Gastroesophageal sphincter (tissue), 4 donors: ENCODE results near the gene OMP. TPM values are rescaled to one million over a fixed set of nuclear protein-coding genes. Genes with fewer than 3 reads are reported as not detected.
"Not testable (repeated sequence)": the region's sequence is repeated elsewhere in the genome, so short reads cannot be mapped to it uniquely, and the experiment has no call there.

Source experiments
- ATAC-seq: fragments of 150-250 bp; one replicate; pipeline ENCODE4 v1.9.1; 2016; ENCODE audit warnings: mild to moderate bottlenecking, moderate library complexity
- H3K27ac ChIP-seq, 4 donors: fragments of 200-600 bp; sonication (generic) in 3 of 4; 1 replicate in 3 of 4; 2 replicates in 1 of 4; pipeline ENCODE4 v1.5.1; 2016 to 2019
- H3K27me3 ChIP-seq: fragments of 200-600 bp; sonication (generic); one replicate; pipeline ENCODE4 v1.5.1; 2019
- H3K36me3 ChIP-seq, 2 donors: fragments of 200-600 bp; sonication (generic); one replicate each; pipeline ENCODE4 v1.5.1; 2019; ENCODE audit warnings: control low read depth in 1 of 2
- H3K4me1 ChIP-seq, 3 donors: fragments of 200-600 bp; sonication (generic); 1 replicate in 2 of 3; 2 replicates in 1 of 3; pipeline ENCODE4 v1.5.1; 2016 to 2019; ENCODE audit warnings: control low read depth in 2 of 3
- H3K4me3 ChIP-seq, 2 donors: fragments of 200-600 bp; sonication (generic); one replicate each; pipeline ENCODE4 v1.5.1; 2019; ENCODE audit warnings: mild to moderate bottlenecking in 1 of 2, moderate library complexity in 1 of 2
- H3K9me3 ChIP-seq, 3 donors: fragments of 200-600 bp; sonication (generic); one replicate each; pipeline ENCODE4 v1.5.1; 2017 to 2019; ENCODE audit warnings: control low read depth in 2 of 3
- EP300 ChIP-seq: sonication (generic); formaldehyde crosslinking; IDR thresholded peaks from one replicate; pipeline ENCODE4 v1.6.1; 2017; ENCODE audit warnings: antibody characterized with exemption, mild to moderate bottlenecking
- POLR2A ChIP-seq, 2 donors: fragments of 450-650 bp; IDR thresholded peaks; one replicate each; pipeline ENCODE4 v1.6.1; 2017; ENCODE audit warnings: antibody characterized with exemption in 2 of 2, mild to moderate bottlenecking in 2 of 2, moderate library complexity in 1 of 2
- POLR2AphosphoS5 ChIP-seq: sonication (generic); formaldehyde crosslinking; IDR thresholded peaks from one replicate; pipeline ENCODE4 v1.6.1; 2017; ENCODE audit warnings: antibody characterized with exemption
- WGBS, 2 donors: methylation state at CpG; one replicate each; pipeline ENCODE4 v1.1.5; 2018; ENCODE audit warnings: low coverage in 1 of 2; 5-methylcytosine and 5-hydroxymethylcytosine counted together
- total RNA-seq, 4 donors: library from RNA; depleted of rRNA; stranded (reverse); fragments of >200 nt; gene quantifications; one replicate each; pipeline ENCODE4 v1.1.0, GENCODE V29; 2016
- TF ChIP-seq, protein P1 (sequence below), 4 experiments: fragments of 200-600 bp in 2 of 4; fragments of 450-650 bp in 2 of 4; sonication (generic) in 1 of 4; IDR thresholded peaks; one replicate each; pipeline ENCODE4 v1.5.1; 2017 to 2019; ENCODE audit warnings: antibody characterized with exemption in 4 of 4, mild to moderate bottlenecking in 2 of 4, moderate library complexity in 2 of 4

Gene OMP
- total RNA-seq, 4 donors from 2014 or later: not detected

- H3K4me3 ChIP-seq: no peak overlapping the region
- peaks cover 0 to 43% (median 0%) of the 10 kb centered on the region in 3 donors for H3K4me1 ChIP-seq
- H3K9me3 ChIP-seq: no peaks in the 10 kb centered on the region
- no CpG with 5 or more reads among the region's 7 CpGs for WGBS, 2 donors
- peaks cover 0 to 12% of the 10 kb centered on the region in 2 donors for H3K36me3 ChIP-seq
- no peak for ATAC-seq
- no peaks in the 10 kb centered on the region for H3K27me3 ChIP-seq
- no peak overlapping the region for H3K27ac ChIP-seq
- TF ChIP-seq POLR2AphosphoS5 (no peak), POLR2A (IDR thresholded peaks at IDR 0.05) (no peak), EP300 (no peak)
- TF ChIP-seq, protein P1, sequence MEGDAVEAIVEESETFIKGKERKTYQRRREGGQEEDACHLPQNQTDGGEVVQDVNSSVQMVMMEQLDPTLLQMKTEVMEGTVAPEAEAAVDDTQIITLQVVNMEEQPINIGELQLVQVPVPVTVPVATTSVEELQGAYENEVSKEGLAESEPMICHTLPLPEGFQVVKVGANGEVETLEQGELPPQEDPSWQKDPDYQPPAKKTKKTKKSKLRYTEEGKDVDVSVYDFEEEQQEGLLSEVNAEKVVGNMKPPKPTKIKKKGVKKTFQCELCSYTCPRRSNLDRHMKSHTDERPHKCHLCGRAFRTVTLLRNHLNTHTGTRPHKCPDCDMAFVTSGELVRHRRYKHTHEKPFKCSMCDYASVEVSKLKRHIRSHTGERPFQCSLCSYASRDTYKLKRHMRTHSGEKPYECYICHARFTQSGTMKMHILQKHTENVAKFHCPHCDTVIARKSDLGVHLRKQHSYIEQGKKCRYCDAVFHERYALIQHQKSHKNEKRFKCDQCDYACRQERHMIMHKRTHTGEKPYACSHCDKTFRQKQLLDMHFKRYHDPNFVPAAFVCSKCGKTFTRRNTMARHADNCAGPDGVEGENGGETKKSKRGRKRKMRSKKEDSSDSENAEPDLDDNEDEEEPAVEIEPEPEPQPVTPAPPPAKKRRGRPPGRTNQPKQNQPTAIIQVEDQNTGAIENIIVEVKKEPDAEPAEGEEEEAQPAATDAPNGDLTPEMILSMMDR (IDR thresholded peaks at IDR 0.05): no peak
Observed at GRCh38 chr11:77094841-77095365, 7.7 kb upstream of the OMP start.

GRCh38 chr11:77095551-77096490 is 6.8 kb upstream of the OMP start:
- Histone ChIP-seq H3K36me3 (peaks cover 0 to 12% of the 10 kb centered on the region in 2 donors), H3K9me3 (no peaks in the 10 kb centered on the region), H3K4me3 (no peak overlapping the region), H3K27ac (no peak overlapping the region), H3K27me3 (no peaks in the 10 kb centered on the region), H3K4me1 (peaks cover 0 to 39% (median 0%) of the 10 kb centered on the region in 3 donors)
- no peak for ATAC-seq
- TF ChIP-seq EP300: no peak
- 80 to 86% methylated on average over 5 to 9 of the region's 21 CpGs for WGBS, 2 donors

GRCh38 chr11:77096591-77097019 is 6.0 kb upstream of the OMP start:
- Histone ChIP-seq H3K4me1 (peaks cover 0 to 32% (median 0%) of the 10 kb centered on the region in 3 donors), H3K4me3 (no peak overlapping the region), H3K9me3 (no peaks in the 10 kb centered on the region), H3K27me3 (no peaks in the 10 kb centered on the region), H3K36me3 (peaks cover 0 to 12% of the 10 kb centered on the region in 2 donors), H3K27ac (no peak overlapping the region)
- ATAC-seq: no peak
- TF ChIP-seq POLR2A (IDR thresholded peaks at IDR 0.05): no peak
- TF ChIP-seq, protein P1 (IDR thresholded peaks at IDR 0.05): no peak
- TF ChIP-seq POLR2AphosphoS5: no peak
- TF ChIP-seq EP300: no peak
- no CpG with 5 or more reads among the region's 8 CpGs for WGBS, 2 donors

DNA sequence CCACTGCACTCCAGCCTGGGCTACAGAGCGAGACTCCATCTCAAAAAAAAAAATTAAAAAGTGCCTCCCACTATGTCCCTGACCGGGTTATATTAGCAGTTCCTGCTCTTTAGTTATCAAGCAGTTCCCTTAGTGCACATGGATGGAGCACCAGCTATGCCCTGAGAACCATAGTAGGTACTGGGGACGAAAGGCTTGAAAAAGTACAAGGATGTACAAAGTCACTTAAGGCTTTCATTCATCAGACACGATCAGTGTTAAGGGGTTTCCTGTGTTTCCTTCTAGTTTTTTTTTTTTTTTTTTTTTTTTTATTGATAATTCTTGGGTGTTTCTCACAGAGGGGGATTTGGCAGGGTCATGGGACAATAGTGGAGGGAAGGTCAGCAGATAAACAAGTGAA is 5.5 kb upstream of the OMP start:
- H3K27me3 ChIP-seq, H3K4me3 ChIP-seq, H3K9me3 ChIP-seq, ATAC-seq, H3K27ac ChIP-seq: not testable (repeated sequence)
- peaks cover 0 to 12% of the 10 kb centered on the region in 2 donors for H3K36me3 ChIP-seq
- WGBS, 2 donors: 75 to 100% methylated on average over 1 to 3 of the region's 4 CpGs
- peaks cover 0 to 26% (median 0%) of the 10 kb centered on the region in 3 donors for H3K4me1 ChIP-seq

DNA sequence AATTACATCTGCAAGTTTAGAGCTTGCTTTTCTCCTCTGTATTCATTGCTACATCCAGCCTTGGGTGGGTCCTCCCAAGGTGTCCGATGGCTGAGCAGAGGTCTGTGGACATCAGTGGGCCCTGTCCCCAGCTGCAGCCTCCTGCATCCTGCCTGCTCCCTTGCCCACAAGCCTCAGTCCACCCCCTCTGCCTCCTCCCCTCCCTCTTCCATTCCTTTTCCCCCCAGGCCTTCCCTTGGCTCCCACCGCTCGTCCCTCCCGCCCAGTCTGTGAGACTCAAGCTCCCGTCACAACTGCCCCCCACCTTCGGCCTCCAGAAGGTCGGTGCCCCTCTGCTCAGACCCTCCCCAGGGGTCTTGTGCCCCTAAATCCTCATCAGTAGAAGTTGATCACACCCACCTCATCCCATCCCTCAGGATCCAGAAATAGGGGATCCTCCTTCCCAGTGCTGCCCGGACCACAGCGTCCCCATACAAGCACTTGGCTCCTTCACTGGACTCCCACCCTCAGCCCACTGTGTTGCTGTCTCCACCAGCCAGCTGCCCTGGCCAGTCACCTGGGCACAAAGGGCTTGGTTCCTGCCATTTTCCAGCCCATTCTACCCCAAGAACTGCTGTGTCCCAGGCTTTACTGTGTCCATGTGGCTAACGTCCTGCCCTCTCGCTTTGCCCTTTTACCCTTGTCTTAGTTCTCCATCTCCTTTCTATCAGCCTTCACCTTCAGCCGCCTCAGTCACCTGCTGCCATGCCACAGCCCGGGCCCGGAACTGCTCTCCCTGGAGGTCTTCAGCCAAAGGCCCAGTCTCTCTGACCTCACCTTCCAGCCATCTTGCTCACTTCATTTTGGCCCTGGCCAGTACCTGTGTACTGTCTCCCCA is 2.2 kb upstream of the OMP start:
- Histone ChIP-seq H3K4me1 (no peaks in the 10 kb centered on the region), H3K27ac (no peak overlapping the region), H3K9me3 (no peaks in the 10 kb centered on the region), H3K4me3 (no peak overlapping the region), H3K27me3 (no peaks in the 10 kb centered on the region), H3K36me3 (peaks cover 0 to 14% of the 10 kb centered on the region in 2 donors)
- TF ChIP-seq, protein P1 (IDR thresholded peaks at IDR 0.05): no peak
- TF ChIP-seq POLR2A (IDR thresholded peaks at IDR 0.05) (no peak), EP300 (no peak), POLR2AphosphoS5 (no peak)
- 89% methylated on average over 12 to 14 of the region's 14 CpGs for WGBS, 2 donors
- no peak for ATAC-seq
